Measurements from ENCODE around the gene GGCT. TPM values are rescaled to one million over a fixed set of nuclear protein-coding genes. Genes with fewer than 3 reads are reported as not detected.

Gene GGCT
- total and polyA plus RNA-seq, 2 of the 8 experiments (the other 6 are each of a cell fraction or from before 2014, with no cell fraction given) = 50.0 to 129 TPM

GRCh38 chr7:30491417-30491816, 13.2 kb downstream of the GGCT start:
- no peak overlapping the region for H2AFZ ChIP-seq (ENCODE audit: low read length)
- no peak overlapping the region for H2BK5ac ChIP-seq (ENCODE audit: low read depth, low read length)
- CTCF ChIA-PET (ENCODE audit: partially characterized antibody) = no interaction called here
- no peak overlapping the region for H3K18ac ChIP-seq (ENCODE audit: extremely low read depth, low read length)
- H3K23me2 ChIP-seq (ENCODE audit: low read depth, low read length) = no peaks in the 10 kb centered on the region
- no peak overlapping the region for H3K23ac ChIP-seq (ENCODE audit: insufficient read length)
- H3K27ac ChIP-seq (ENCODE audit: low read depth, low read length) = no peak overlapping the region
- no peak overlapping the region for H4K8ac ChIP-seq (ENCODE audit: extremely low read depth, insufficient read depth, low read length)
- H4K5ac ChIP-seq (ENCODE audit: insufficient read length, low read depth, low read length) = no peak overlapping the region
- no peak overlapping the region for H3K4me3 ChIP-seq (ENCODE audit: extremely low read depth in 1 of 4, insufficient read depth in 2 of 4, low read depth in 3 of 4, low read length in 4 of 4)
- H2BK15ac ChIP-seq (ENCODE audit: low read length) = no peak overlapping the region
- H3K4me2 ChIP-seq (ENCODE audit: insufficient read depth in 1 of 2, low read depth in 2 of 2, low read length in 2 of 2) = no peak overlapping the region
- H2BK20ac ChIP-seq (ENCODE audit: low read length) = no peak overlapping the region
- no peak overlapping the region for H4K91ac ChIP-seq (replicated peaks; ENCODE audit: insufficient read length, low read length)
- H3K79me1 ChIP-seq (ENCODE audit: low read depth, low read length) = no peaks in the 10 kb centered on the region
- DNase-seq (ENCODE audit: low read depth in 1 of 2, low spot score in 2 of 2) = no peak
- no peak overlapping the region for H3K56ac ChIP-seq (replicated peaks; ENCODE audit: insufficient read length, low read depth, low read length)
- H2BK12ac ChIP-seq (ENCODE audit: low read depth, low read length) = no peak overlapping the region
- H3K27me3 ChIP-seq (replicated peaks in 1 of 4; ENCODE audit: control insufficient read depth in 3 of 4, extremely low read depth in 1 of 4, insufficient read depth in 3 of 4, low read length in 3 of 4) = no peaks in the 10 kb centered on the region
- no peak overlapping the region for H3K9ac ChIP-seq (replicated peaks in 1 of 4; ENCODE audit: extremely low read depth in 1 of 4, low read depth in 3 of 4, low read length in 3 of 4)
- no peak overlapping the region for H3K4ac ChIP-seq (replicated peaks; ENCODE audit: insufficient read length, low read depth, low read length)
- H3K4me1 ChIP-seq (replicated peaks in 1 of 4; ENCODE audit: control insufficient read depth in 3 of 4, insufficient read depth in 4 of 4, low read length in 3 of 4) = no peaks in the 10 kb centered on the region
- peaks cover 2 to 17% (median 5%) of the 10 kb centered on the region in 4 experiments; a peak in 6 of 8 replicates for H3K36me3 ChIP-seq (ENCODE audit: control insufficient read depth in 2 of 4, insufficient read depth in 4 of 4, low read length in 3 of 4)
- no peak overlapping the region for H2BK120ac ChIP-seq (replicated peaks; ENCODE audit: low read depth, low read length)
- POLR2A ChIA-PET (ENCODE audit: partially characterized antibody) = no interaction called here
- H3K79me2 ChIP-seq (ENCODE audit: control insufficient read depth in 1 of 2, insufficient read depth in 2 of 2, low read length in 2 of 2) = no peaks in the 10 kb centered on the region
- no peak overlapping the region for H2AK5ac ChIP-seq (ENCODE audit: low read depth, low read length)
- H4K20me1 ChIP-seq (replicated peaks in 1 of 2; ENCODE audit: control insufficient read depth in 1 of 2, insufficient read depth in 2 of 2, low read length in 2 of 2) = no peaks in the 10 kb centered on the region
- peaks cover 5 to 18% of the 10 kb centered on the region in 2 experiments for H3K9me3 ChIP-seq (ENCODE audit: insufficient read depth in 2 of 2, low read depth in 1 of 2, low read length in 1 of 2)
- TF ChIP-seq ATF2 (IDR thresholded peaks at IDR 0.05; ENCODE audit: low read length) (no peak), TAF7 (optimal IDR thresholded peaks at IDR 0.05; ENCODE audit: borderline replicate concordance, low read depth, low read length) (no peak), BACH1 (IDR thresholded peaks at IDR 0.05; ENCODE audit: low read length) (no peak)
- no peak for FAIRE-seq
- H3K14ac ChIP-seq (ENCODE audit: insufficient read length) = no peak overlapping the region

Data from H1 (cell line).